Activated CD4-positive, alpha-beta T cell treated with anti-CD3 and anti-CD28 coated beads, Interleukin-2, amount 10 ng/mL, durations not matched to agents 24 days and 14 days (primary cell): ENCODE results near the gene CFAP299. TPM values are rescaled to one million over a fixed set of nuclear protein-coding genes. Genes with fewer than 3 reads are reported as not detected.

ENCODE experiments used
- DNase-seq: peaks from one replicate; pipeline ENCODE4 v3.0.0; 2022
- H3K27ac Mint-ChIP-seq: one replicate; pipeline ENCODE4 v1.8.0; 2022; ENCODE audit warnings: mild to moderate bottlenecking, mixed read lengths
- H3K27me3 Mint-ChIP-seq: one replicate; pipeline ENCODE4 v1.8.0; 2022; ENCODE audit warnings: mixed read lengths
- H3K36me3 Mint-ChIP-seq: one replicate; pipeline ENCODE4 v1.8.0; 2022; ENCODE audit warnings: low read depth, mild to moderate bottlenecking, mixed read lengths
- H3K4me1 Mint-ChIP-seq: one replicate; pipeline ENCODE4 v1.8.0; 2021; ENCODE audit warnings: mixed read lengths
- H3K4me3 Mint-ChIP-seq: one replicate; pipeline ENCODE4 v1.8.0; 2022; ENCODE audit warnings: mild to moderate bottlenecking, moderate library complexity, mixed read lengths
- H3K9me3 Mint-ChIP-seq: one replicate; pipeline ENCODE4 v1.8.0; 2021; ENCODE audit warnings: mixed read lengths
- intact Hi-C: fragments of 100-400 bp; cut with micrococcal nuclease; formaldehyde crosslinking; loops from one replicate; pipeline ENCODE4 v1.15.1; 2023
- total RNA-seq: library from RNA; stranded (reverse); gene quantifications from 2 replicates; pipeline ENCODE4 v1.2.3, GENCODE V29; 2022

Gene CFAP299
- total RNA-seq, 1 donor from 2014 or later = not detected

- intact Hi-C loops = no loop called here
- Mint-ChIP-seq H3K4me1 (no peaks in the 10 kb centered on the region), H3K9me3 (no peaks in the 10 kb centered on the region), H3K4me3 (no peak overlapping the region), H3K27ac (no peak overlapping the region), H3K36me3 (no peaks in the 10 kb centered on the region), H3K27me3 (no peaks in the 10 kb centered on the region)
- no peak for DNase-seq
These were observed 496.1 kb downstream of the CFAP299 start for GRCh38 chr4:80831383-80832361.

DNA sequence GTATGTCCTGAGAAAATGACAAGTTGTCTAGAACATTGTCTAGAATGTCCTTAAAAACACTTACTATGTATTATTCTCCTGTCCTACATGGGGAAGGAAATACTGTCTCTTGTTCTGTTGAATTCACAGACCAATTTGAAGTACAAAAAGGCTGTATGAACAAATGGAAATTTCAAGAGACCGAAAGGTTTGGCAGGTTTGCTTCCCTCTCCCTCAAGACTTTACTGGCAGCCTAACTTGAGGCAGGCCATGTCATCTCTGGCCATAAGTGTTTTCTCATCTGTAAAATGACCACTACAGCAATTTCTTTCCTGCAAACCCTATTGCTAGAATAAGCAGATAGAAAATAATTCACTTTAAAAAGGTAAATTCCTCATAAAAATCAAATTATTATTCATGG lies 503.8 kb downstream of the CFAP299 start:
- H3K4me3 Mint-ChIP-seq = no peak overlapping the region

DNA sequence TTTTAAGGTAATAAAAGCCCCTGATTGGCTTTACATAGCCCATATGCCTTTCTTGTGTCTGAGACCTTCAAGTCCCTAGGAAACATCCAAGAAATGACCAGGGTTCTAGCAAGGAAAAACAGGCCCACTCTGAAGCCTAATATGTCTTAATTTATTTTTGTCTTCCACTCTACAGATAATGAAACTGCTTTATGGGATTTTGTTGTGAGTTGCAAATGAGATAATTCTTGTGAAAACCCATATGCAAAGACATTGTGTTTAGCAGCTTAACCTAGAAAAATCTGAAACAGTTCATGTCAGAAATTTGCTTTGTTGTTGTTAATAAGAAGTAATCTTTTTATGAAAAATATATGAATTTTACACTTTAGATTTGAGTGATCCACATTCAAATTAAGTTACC lies 504.3 kb downstream of the CFAP299 start:
- Mint-ChIP-seq H3K9me3 (peaks cover 3% of the 10 kb centered on the region), H3K27ac (no peak overlapping the region), H3K4me1 (no peaks in the 10 kb centered on the region), H3K36me3 (no peaks in the 10 kb centered on the region), H3K27me3 (no peaks in the 10 kb centered on the region), H3K4me3 (no peak overlapping the region)
- DNase-seq = no peak
- intact Hi-C loops = no loop called here

More for the DNA sequence above, 503.8 kb downstream of the CFAP299 start:
- no peaks in the 10 kb centered on the region for H3K36me3 Mint-ChIP-seq
- H3K27me3 Mint-ChIP-seq = no peaks in the 10 kb centered on the region
- H3K4me1 Mint-ChIP-seq = no peaks in the 10 kb centered on the region
- no peak overlapping the region for H3K27ac Mint-ChIP-seq
- intact Hi-C loops = no loop called here
- DNase-seq = no peak
- H3K9me3 Mint-ChIP-seq = peaks cover 3% of the 10 kb centered on the region

DNA sequence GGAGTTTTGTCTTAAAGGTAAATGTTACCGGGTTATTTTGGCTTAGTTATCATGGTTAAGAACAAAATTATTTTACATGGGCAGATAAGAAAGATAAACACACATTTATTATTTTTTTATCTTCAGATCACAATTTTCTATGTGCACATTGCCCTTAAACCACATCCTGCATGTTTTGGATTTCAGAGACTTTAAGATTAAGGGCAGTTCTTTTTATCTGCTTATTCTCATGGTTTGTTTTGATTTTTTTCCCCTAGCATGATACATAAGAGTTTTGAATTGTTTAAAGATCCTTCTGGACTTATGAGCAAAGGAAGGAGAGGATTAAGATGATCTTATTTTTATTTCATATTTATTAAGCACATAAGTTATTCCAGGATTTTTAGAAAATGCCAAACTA lies 504.9 kb downstream of the CFAP299 start:
- H3K9me3 Mint-ChIP-seq = peaks cover 8% of the 10 kb centered on the region
- no peaks in the 10 kb centered on the region for H3K36me3 Mint-ChIP-seq
- H3K27ac Mint-ChIP-seq = no peak overlapping the region
- no peaks in the 10 kb centered on the region for H3K4me1 Mint-ChIP-seq
- no peak for DNase-seq
- intact Hi-C loops = no loop called here
- no peaks in the 10 kb centered on the region for H3K27me3 Mint-ChIP-seq
- H3K4me3 Mint-ChIP-seq = no peak overlapping the region

- no peaks in the 10 kb centered on the region for H3K27me3 Mint-ChIP-seq
- peaks cover 11% of the 10 kb centered on the region for H3K9me3 Mint-ChIP-seq
- DNase-seq = no peak
- no peaks in the 10 kb centered on the region for H3K36me3 Mint-ChIP-seq
- H3K4me1 Mint-ChIP-seq = no peaks in the 10 kb centered on the region
- no peak overlapping the region for H3K27ac Mint-ChIP-seq
- H3K4me3 Mint-ChIP-seq = no peak overlapping the region
- intact Hi-C loops = no loop called here
These were observed 506.2 kb downstream of the CFAP299 start for GRCh38 chr4:80841587-80842281.

GRCh38 chr4:80846210-80846609 lies 510.7 kb downstream of the CFAP299 start:
- peaks cover 16% of the 10 kb centered on the region for H3K9me3 Mint-ChIP-seq
- H3K27ac Mint-ChIP-seq = no peak overlapping the region
- H3K27me3 Mint-ChIP-seq = no peaks in the 10 kb centered on the region
- H3K4me1 Mint-ChIP-seq = no peaks in the 10 kb centered on the region
- no peaks in the 10 kb centered on the region for H3K36me3 Mint-ChIP-seq
- no peak for DNase-seq
- intact Hi-C loops = no loop called here
- no peak overlapping the region for H3K4me3 Mint-ChIP-seq

DNA sequence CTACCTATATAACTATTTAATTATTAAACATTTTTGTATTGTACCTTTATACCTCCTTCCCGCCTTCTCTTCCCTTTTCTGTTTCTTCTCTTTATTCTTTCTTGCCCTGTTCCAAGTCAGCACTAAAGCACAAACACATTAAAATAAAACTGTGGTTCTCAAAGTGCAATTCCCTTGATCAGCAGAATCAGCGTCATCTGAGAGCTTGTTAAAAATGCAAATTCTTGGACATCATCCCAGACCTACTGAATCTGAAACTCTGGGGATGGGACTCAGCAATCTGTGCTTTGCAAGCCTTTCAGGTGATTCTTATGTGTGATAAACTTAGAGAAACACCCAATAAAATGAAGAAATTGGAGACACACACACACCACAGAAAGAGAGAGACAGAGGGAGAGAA lies 516.5 kb downstream of the CFAP299 start:
- Mint-ChIP-seq H3K4me3 (no peak overlapping the region), H3K36me3 (no peaks in the 10 kb centered on the region), H3K27me3 (no peaks in the 10 kb centered on the region), H3K4me1 (no peaks in the 10 kb centered on the region), H3K27ac (no peak overlapping the region), H3K9me3 (peaks cover 2% of the 10 kb centered on the region)
- DNase-seq = no peak
- intact Hi-C loops = no loop called here

DNA sequence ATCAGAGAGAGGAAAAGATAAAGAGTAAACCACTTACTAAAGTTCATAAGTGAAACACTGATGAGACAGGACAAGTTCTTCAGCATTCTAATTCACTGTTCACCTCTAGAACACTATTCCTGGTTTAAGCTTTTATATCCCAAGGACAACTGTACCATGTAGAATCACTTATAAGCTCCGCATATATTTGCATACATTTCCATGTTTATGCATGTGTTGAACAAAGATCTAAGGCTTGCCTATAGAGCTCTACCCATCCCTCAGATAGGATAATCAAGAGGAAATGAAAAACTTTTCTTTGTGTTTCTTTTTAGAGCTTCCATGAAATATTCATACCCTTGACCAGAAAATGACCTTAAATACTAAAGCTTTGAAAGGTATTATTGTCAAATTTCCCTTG lies 538.0 kb downstream of the CFAP299 start:
- Mint-ChIP-seq H3K27me3 (no peaks in the 10 kb centered on the region), H3K36me3 (no peaks in the 10 kb centered on the region), H3K9me3 (no peaks in the 10 kb centered on the region), H3K4me3 (no peak overlapping the region), H3K4me1 (no peaks in the 10 kb centered on the region), H3K27ac (no peak overlapping the region)
- DNase-seq = no peak
- intact Hi-C loops = no loop called here

GRCh38 chr4:80874979-80875378 lies 539.4 kb downstream of the CFAP299 start:
- H3K27ac Mint-ChIP-seq = no peak overlapping the region
- H3K4me3 Mint-ChIP-seq = no peak overlapping the region
- DNase-seq = no peak
- H3K27me3 Mint-ChIP-seq = no peaks in the 10 kb centered on the region
- H3K4me1 Mint-ChIP-seq = no peaks in the 10 kb centered on the region
- intact Hi-C loops = no loop called here
- no peaks in the 10 kb centered on the region for H3K9me3 Mint-ChIP-seq
- no peaks in the 10 kb centered on the region for H3K36me3 Mint-ChIP-seq

- Mint-ChIP-seq H3K27ac (no peak overlapping the region), H3K4me1 (no peaks in the 10 kb centered on the region), H3K9me3 (no peaks in the 10 kb centered on the region), H3K4me3 (no peak overlapping the region), H3K36me3 (no peaks in the 10 kb centered on the region), H3K27me3 (no peaks in the 10 kb centered on the region)
- intact Hi-C loops = no loop called here
- no peak for DNase-seq
These were observed 540.1 kb downstream of the CFAP299 start for GRCh38 chr4:80875642-80876041.

- Mint-ChIP-seq H3K27ac (no peak overlapping the region), H3K36me3 (no peaks in the 10 kb centered on the region), H3K9me3 (no peaks in the 10 kb centered on the region), H3K4me3 (no peak overlapping the region), H3K4me1 (no peaks in the 10 kb centered on the region), H3K27me3 (no peaks in the 10 kb centered on the region)
- intact Hi-C loops = no loop called here
- no peak for DNase-seq
These were observed 541.3 kb downstream of the CFAP299 start for GRCh38 chr4:80876810-80877209.

DNA sequence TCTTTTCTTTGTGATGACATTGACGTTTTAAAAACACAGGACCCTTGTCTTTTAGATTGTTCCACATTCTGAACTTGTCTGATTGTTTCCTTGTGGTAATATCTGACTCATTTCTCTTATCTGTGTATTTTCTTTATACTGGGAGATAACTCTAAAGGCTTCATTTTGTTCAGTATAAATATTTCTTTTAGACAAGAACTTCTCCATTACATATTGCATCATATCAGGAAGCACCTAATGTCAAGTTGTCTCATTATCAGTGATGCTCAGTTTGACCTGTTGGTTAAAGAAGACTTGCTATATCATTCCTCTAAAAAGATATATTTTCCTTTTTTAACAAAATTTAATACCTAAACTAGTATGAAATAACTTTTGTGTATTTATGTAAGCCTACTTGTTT lies 542.7 kb downstream of the CFAP299 start:
- Mint-ChIP-seq H3K9me3 (no peaks in the 10 kb centered on the region), H3K27ac (no peak overlapping the region), H3K4me3 (no peak overlapping the region), H3K4me1 (no peaks in the 10 kb centered on the region), H3K36me3 (no peaks in the 10 kb centered on the region), H3K27me3 (no peaks in the 10 kb centered on the region)
- intact Hi-C loops = no loop called here
- no peak for DNase-seq

GRCh38 chr4:80897537-80898303 lies 562.2 kb downstream of the CFAP299 start:
- intact Hi-C loops = no loop called here
- Mint-ChIP-seq H3K9me3 (no peaks in the 10 kb centered on the region), H3K27ac (no peak overlapping the region), H3K4me3 (no peak overlapping the region), H3K4me1 (no peaks in the 10 kb centered on the region), H3K36me3 (no peaks in the 10 kb centered on the region), H3K27me3 (no peaks in the 10 kb centered on the region)
- no peak for DNase-seq

GRCh38 chr4:80900908-80901307 lies 565.4 kb downstream of the CFAP299 start:
- intact Hi-C loops = no loop called here
- no peak overlapping the region for H3K4me3 Mint-ChIP-seq
- H3K27ac Mint-ChIP-seq = no peak overlapping the region
- DNase-seq = no peak
- no peaks in the 10 kb centered on the region for H3K27me3 Mint-ChIP-seq
- H3K4me1 Mint-ChIP-seq = no peaks in the 10 kb centered on the region
- no peaks in the 10 kb centered on the region for H3K36me3 Mint-ChIP-seq
- no peaks in the 10 kb centered on the region for H3K9me3 Mint-ChIP-seq
